Measurements from ENCODE around the gene MKNK2. TPM values are rescaled to one million over a fixed set of nuclear protein-coding genes. Genes with fewer than 3 reads are reported as not detected.
"Not testable (repeated sequence)": the region's sequence is repeated elsewhere in the genome, so short reads cannot be mapped to it uniquely, and the experiment has no call there.

The MKNK2 gene
- total RNA-seq, 1 donor from 2014 or later = 81.3 TPM

DNA sequence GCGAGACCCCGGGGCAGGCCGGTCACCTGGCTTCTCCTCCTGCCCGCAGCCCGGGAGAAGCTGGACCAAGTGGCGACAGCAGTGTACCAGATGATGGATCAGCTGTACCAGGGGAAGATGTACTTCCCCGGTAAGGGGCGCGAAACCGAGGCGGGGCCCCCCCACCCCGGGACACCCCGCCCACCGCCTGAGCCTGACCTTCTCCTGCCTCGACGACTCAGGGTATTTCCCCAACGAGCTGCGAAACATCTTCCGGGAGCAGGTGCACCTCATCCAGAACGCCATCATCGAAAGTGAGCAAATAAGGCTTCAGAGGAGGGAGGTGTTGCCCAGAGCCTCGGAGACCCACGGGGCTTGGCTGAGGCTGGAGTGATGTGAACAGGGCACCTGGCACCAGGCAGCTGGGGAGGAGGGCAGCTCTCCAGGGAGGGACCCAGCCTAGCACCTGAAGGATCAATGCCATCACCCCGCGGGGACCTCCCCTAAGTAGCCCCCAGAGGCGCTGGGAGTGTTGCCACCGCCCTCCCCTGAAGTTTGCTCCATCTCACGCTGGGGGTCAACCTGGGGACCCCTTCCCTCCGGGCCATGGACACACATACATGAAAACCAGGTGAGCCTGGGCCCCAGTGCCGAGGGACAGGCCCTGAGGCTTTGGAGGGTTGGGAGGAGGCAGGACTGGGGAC, 46.3 kb upstream of the MKNK2 start:
- DNase-seq (ENCODE audit: extremely low spot score, unreplicated experiment) = no peak
- Mint-ChIP-seq H3K4me3 (ENCODE audit: unreplicated experiment) (peak overlapping the region; percentile 74), H3K27me3 (ENCODE audit: unreplicated experiment) (no peaks in the 10 kb centered on the region), H3K4me1 (ENCODE audit: unreplicated experiment) (peaks cover 28% of the 10 kb centered on the region), H3K27ac (ENCODE audit: unreplicated experiment) (peak overlapping the region; percentile 83), H3K36me3 (ENCODE audit: unreplicated experiment) (peaks cover 7% of the 10 kb centered on the region), H3K9me3 (ENCODE audit: unreplicated experiment) (no peaks in the 10 kb centered on the region)
- TF ChIP-seq, protein P1, sequence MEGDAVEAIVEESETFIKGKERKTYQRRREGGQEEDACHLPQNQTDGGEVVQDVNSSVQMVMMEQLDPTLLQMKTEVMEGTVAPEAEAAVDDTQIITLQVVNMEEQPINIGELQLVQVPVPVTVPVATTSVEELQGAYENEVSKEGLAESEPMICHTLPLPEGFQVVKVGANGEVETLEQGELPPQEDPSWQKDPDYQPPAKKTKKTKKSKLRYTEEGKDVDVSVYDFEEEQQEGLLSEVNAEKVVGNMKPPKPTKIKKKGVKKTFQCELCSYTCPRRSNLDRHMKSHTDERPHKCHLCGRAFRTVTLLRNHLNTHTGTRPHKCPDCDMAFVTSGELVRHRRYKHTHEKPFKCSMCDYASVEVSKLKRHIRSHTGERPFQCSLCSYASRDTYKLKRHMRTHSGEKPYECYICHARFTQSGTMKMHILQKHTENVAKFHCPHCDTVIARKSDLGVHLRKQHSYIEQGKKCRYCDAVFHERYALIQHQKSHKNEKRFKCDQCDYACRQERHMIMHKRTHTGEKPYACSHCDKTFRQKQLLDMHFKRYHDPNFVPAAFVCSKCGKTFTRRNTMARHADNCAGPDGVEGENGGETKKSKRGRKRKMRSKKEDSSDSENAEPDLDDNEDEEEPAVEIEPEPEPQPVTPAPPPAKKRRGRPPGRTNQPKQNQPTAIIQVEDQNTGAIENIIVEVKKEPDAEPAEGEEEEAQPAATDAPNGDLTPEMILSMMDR (IDR thresholded peaks at IDR 0.05) = no peak

DNA sequence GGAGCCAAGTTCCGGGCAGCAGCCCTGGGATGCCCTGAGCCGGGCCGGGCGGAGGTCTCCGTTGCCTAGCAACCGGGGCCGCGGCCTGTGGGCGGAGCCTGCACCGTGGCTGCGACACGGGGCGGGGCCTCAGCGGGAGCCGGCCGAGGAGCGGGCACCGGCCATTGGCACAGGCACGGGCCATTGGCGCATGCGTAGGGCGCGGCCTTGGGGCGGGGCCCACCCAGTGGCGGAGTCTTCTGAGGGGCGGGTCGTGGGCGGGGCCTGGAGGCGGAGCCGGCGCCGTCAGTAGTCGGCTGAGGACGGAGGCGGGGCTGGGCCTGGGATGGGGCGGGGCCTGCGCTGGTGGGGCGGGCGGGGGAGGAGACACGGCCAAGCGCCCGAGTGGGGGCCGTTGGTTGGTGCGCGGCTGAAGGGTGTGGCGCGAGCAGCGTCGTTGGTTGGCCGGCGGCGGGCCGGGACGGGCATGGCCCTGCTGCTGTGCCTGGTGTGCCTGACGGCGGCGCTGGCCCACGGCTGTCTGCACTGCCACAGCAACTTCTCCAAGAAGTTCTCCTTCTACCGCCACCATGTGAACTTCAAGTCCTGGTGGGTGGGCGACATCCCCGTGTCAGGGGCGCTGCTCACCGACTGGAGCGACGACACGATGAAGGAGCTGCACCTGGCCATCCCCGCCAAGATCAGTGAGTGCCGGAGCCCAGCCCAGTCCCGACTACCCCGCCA, 45.6 kb upstream of the MKNK2 start, which contains the start of gene IZUMO4:
Gene IZUMO4, plus strand, starts transcription at position 436 of the 723 bp plus-strand sequence. Its CDS starts 31 bp downstream, at position 467.
- peak within 1 kb of the TSS; percentile 92 for H3K27ac Mint-ChIP-seq (ENCODE audit: unreplicated experiment)
- peaks cover 28% of the 10 kb centered on the region for H3K4me1 Mint-ChIP-seq (ENCODE audit: unreplicated experiment)
- DNase-seq (ENCODE audit: extremely low spot score, unreplicated experiment) = peak; percentile 100

DNA sequence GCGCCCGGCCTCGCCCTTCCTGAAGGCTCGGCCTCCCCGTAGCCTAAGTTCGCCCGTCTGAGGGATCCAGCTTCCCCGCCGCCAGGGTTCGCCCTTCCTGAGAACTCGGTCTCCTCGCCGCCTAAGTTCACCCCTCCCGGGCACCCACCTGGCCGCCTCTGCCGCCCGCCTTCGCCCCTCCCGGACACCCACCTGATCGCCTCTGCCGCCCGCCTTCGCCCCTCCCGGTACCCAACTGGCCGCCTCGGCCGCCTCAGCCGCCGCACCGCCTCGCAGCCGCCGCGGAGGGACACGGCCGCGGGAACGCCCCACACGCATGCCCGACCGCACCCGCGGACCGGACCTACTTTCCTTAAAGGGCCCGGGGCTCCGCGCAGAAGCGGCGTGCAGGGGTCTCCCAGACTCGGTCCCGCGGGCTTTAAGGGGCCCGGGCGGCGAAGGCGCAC, 45.0 kb upstream of the MKNK2 start, which contains the start of gene MOB3A:
Gene MOB3A, minus strand, starts transcription at position 293 of the 446 bp plus-strand sequence. CDS start 17,766 bp downstream, outside the sequence.
- H3K27ac Mint-ChIP-seq (ENCODE audit: unreplicated experiment) = peak within 1 kb of the TSS; percentile 92
- H3K36me3 Mint-ChIP-seq (ENCODE audit: unreplicated experiment) = peaks cover 2% of the 10 kb centered on the region
- TF ChIP-seq, protein P1 (IDR thresholded peaks at IDR 0.05) = peak; percentile 68
- H3K9me3 Mint-ChIP-seq (ENCODE audit: unreplicated experiment) = no peaks in the 10 kb centered on the region
- peaks cover 31% of the 10 kb centered on the region for H3K4me1 Mint-ChIP-seq (ENCODE audit: unreplicated experiment)
- H3K27me3 Mint-ChIP-seq (ENCODE audit: unreplicated experiment) = no peaks in the 10 kb centered on the region
- DNase-seq (ENCODE audit: extremely low spot score, unreplicated experiment) = no peak
- peak within 1 kb of the TSS; percentile 95 for H3K4me3 Mint-ChIP-seq (ENCODE audit: unreplicated experiment)

More for the DNA sequence above, 45.6 kb upstream of the MKNK2 start, which contains the start of gene IZUMO4:
- Mint-ChIP-seq H3K9me3 (ENCODE audit: unreplicated experiment) (no peaks in the 10 kb centered on the region), H3K27me3 (ENCODE audit: unreplicated experiment) (no peaks in the 10 kb centered on the region), H3K4me3 (ENCODE audit: unreplicated experiment) (peak within 1 kb of the TSS; percentile 95), H3K36me3 (ENCODE audit: unreplicated experiment) (peaks cover 2% of the 10 kb centered on the region)
- TF ChIP-seq, protein P1 (IDR thresholded peaks at IDR 0.05) = peak; percentile 59

DNA sequence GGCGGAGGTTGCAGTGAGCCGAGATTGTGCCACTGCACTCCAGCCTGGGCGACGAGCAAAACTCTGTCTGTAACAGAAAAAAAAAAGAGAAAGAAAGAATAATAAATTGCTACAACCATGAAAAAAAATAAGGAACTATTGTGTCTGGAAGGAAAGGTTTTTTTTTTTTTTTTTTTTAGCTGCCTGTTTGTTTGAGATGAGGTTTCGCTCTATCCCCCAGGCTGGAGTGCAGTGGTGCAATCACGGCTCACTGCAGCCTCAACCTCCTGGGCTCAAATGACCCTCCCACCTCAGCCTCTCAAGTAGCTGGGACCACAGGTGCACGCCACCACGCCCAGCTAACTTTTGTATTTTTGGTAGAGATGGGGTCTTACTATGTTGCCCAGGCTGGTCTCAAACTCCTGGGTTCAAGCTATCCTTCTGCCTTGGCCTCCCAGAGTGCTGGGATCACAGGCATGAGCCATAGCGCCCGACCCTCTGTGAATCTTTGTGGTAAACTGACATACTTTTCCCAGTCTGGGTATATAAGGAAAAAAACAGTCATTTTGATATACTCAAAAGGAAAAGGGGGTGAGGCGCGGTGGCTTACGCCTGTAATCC, 41.0 kb upstream of the MKNK2 start:
- not testable (repeated sequence) for H3K27me3 Mint-ChIP-seq (ENCODE audit: unreplicated experiment); H3K4me3 Mint-ChIP-seq (ENCODE audit: unreplicated experiment); H3K27ac Mint-ChIP-seq (ENCODE audit: unreplicated experiment); H3K36me3 Mint-ChIP-seq (ENCODE audit: unreplicated experiment); DNase-seq (ENCODE audit: extremely low spot score, unreplicated experiment); H3K9me3 Mint-ChIP-seq (ENCODE audit: unreplicated experiment)
- H3K4me1 Mint-ChIP-seq (ENCODE audit: unreplicated experiment) = peaks cover 60% of the 10 kb centered on the region

DNA sequence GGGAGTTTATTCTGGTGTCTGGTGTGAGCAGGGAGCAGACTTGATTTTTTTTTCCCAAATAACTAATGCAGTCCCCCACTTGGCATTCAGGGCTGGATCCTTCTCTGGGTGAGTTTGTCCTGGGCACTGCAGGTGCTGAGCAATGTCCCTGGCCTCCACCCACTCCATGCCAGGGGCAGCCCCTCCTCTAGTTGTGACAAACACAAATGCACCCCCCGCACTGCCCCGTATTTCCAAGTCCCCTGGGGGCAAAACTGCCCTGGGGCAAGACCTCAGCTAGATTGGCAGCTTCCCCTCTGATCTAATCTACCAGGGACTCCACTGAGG, 38.6 kb upstream of the MKNK2 start:
- Mint-ChIP-seq H3K4me1 (ENCODE audit: unreplicated experiment) (peaks cover 57% of the 10 kb centered on the region), H3K4me3 (ENCODE audit: unreplicated experiment) (no peak overlapping the region), H3K9me3 (ENCODE audit: unreplicated experiment) (no peaks in the 10 kb centered on the region), H3K36me3 (ENCODE audit: unreplicated experiment) (peaks cover 6% of the 10 kb centered on the region), H3K27me3 (ENCODE audit: unreplicated experiment) (no peaks in the 10 kb centered on the region), H3K27ac (ENCODE audit: unreplicated experiment) (peak overlapping the region; percentile 95)
- TF ChIP-seq, protein P1 (IDR thresholded peaks at IDR 0.05) = no peak
- no peak for DNase-seq (ENCODE audit: extremely low spot score, unreplicated experiment)

Measured in osteocyte (in vitro differentiated cells).